ENCODE measurements around the gene STPG1. TPM values are rescaled to one million over a fixed set of nuclear protein-coding genes. Genes with fewer than 3 reads are reported as not detected.

The STPG1 gene
- total RNA-seq, 2 experiments from 2014 or later: 1.8 to 2.4 TPM

DNA sequence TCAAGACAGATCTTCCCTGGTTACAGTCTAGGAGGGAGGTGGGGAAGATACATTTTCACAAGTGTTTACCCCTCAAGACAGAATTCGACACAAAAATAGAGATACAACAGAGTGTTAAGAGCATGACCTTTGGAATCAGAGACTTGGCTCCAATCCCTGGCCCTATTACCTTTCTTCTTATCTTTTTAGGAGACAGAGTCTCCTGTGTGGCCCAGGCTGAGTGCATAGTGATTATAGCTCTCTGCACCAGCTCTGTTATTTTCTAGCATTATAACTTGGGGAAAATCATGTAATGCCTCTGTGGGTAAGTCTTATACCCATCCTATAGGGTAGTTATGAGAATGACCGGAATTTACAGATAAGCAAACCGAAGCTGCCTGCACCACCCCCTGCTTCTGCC, 11.9 kb upstream of the STPG1 start:
- intact Hi-C loops (cut with DNase I, micrococcal nuclease): no loop called here
- Histone ChIP-seq H3K4me3 (ENCODE audit: low read length) (no peak overlapping the region), H3K9me3 (ENCODE audit: control insufficient read depth in 1 of 2, insufficient read depth in 1 of 2, low read length in 2 of 2) (no peaks in the 10 kb centered on the region), H3K27me3 (ENCODE audit: control insufficient read depth in 1 of 2, insufficient read depth in 2 of 2, low read length in 2 of 2) (no peaks in the 10 kb centered on the region), H3K36me3 (ENCODE audit: insufficient read depth, low read length) (peaks cover 80% of the 10 kb centered on the region), H3K4me1 (ENCODE audit: insufficient read depth, low read length) (peaks cover 23% of the 10 kb centered on the region), H3K27ac (ENCODE audit: low read depth in 1 of 2, low read length in 2 of 2) (no peak overlapping the region)
- no peak overlapping the region for H3K4me3 Mint-ChIP-seq
- DNase-seq (no peak), ATAC-seq (ENCODE audit: poor library complexity) (no peak)
- H3K4me1 Mint-ChIP-seq (ENCODE audit: low read depth): peaks cover 82% of the 10 kb centered on the region
- ChIA-PET CTCF (interaction anchor here (1.5 to 3.1 kb wide), 2 partner anchors 10 to 162 kb away, joined by 3 to 18 read pairs; partner anchors contain the start of gene NIPAL3), POLR2A (interaction anchor here (1.5 kb wide), 1 partner anchor 10 kb away, joined by 8 read pairs; the partner anchor contains the start of gene NIPAL3)
- H3K36me3 Mint-ChIP-seq (ENCODE audit: low read depth): peaks cover 90% of the 10 kb centered on the region
- H3K27ac Mint-ChIP-seq: peak overlapping the region; percentile 51
- H3K9me3 Mint-ChIP-seq: no peaks in the 10 kb centered on the region
- no peaks in the 10 kb centered on the region for H3K27me3 Mint-ChIP-seq
- TF ChIP-seq CTCF (IDR thresholded peaks at IDR 0.05): no peak

- TF ChIP-seq CTCF (IDR thresholded peaks at IDR 0.05): no peak
- Mint-ChIP-seq H3K27me3 (no peaks in the 10 kb centered on the region), H3K4me1 (ENCODE audit: low read depth) (peaks cover 83% of the 10 kb centered on the region), H3K4me3 (no peak overlapping the region), H3K9me3 (no peaks in the 10 kb centered on the region), H3K27ac (peak overlapping the region; percentile 51), H3K36me3 (ENCODE audit: low read depth) (peaks cover 92% of the 10 kb centered on the region)
- H3K4me1 ChIP-seq (ENCODE audit: insufficient read depth, low read length): peaks cover 26% of the 10 kb centered on the region
- intact Hi-C loops (cut with DNase I, micrococcal nuclease): no loop called here
- H3K9me3 ChIP-seq (ENCODE audit: control insufficient read depth in 1 of 2, insufficient read depth in 1 of 2, low read length in 2 of 2): no peaks in the 10 kb centered on the region
- DNase-seq (no peak), ATAC-seq (ENCODE audit: poor library complexity) (no peak)
- H3K36me3 ChIP-seq (ENCODE audit: insufficient read depth, low read length): peaks cover 84% of the 10 kb centered on the region
- POLR2A ChIA-PET: interaction anchor here (1.3 to 1.6 kb wide), 3 partner anchors 10 to 82 kb away, joined by 4 to 8 read pairs (median 4); partner anchors contain the start of gene NIPAL3
- no peaks in the 10 kb centered on the region for H3K27me3 ChIP-seq (ENCODE audit: control insufficient read depth in 1 of 2, insufficient read depth in 2 of 2, low read length in 2 of 2)
- H3K4me3 ChIP-seq (ENCODE audit: low read length): no peak overlapping the region
- CTCF ChIA-PET: interaction anchor here (0.6 to 3.1 kb wide), 5 partner anchors 10 to 308 kb away, joined by 3 to 18 read pairs (median 3); partner anchors contain the start of gene NIPAL3
- no peak overlapping the region for H3K27ac ChIP-seq (ENCODE audit: low read depth in 1 of 2, low read length in 2 of 2)
These were observed 11.4 kb upstream of the STPG1 start for GRCh38 chr1:24424990-24425389.

DNA sequence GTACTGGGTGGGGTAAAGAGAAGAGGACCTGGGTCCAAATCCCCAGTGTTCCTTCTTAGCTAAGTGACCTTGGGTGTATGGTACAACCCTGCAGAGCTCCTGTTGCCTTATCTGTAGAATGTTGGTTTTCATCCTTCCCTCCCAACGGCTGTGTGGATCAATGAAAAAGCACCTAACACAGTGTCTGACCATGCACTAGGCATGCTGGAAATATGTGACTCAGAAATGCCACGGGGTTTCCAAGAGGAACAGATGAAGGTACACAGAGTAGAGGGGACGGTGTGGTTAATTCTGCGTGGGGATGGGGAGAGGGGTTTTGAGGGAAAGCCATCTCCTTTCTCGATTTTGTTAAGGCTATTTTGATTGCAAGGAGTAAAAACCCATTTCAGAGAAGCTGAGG, 10.6 kb upstream of the STPG1 start:
- CTCF ChIA-PET: interaction anchor here (0.9 to 3.1 kb wide), 4 partner anchors 9 to 163 kb away, joined by 3 to 18 read pairs (median 4); partner anchors contain the start of gene NIPAL3
- Mint-ChIP-seq H3K27ac (peak overlapping the region; percentile 43), H3K9me3 (no peaks in the 10 kb centered on the region), H3K27me3 (no peaks in the 10 kb centered on the region), H3K4me1 (ENCODE audit: low read depth) (peaks cover 80% of the 10 kb centered on the region), H3K36me3 (ENCODE audit: low read depth) (peaks cover 96% of the 10 kb centered on the region), H3K4me3 (no peak overlapping the region)
- Histone ChIP-seq H3K4me3 (ENCODE audit: low read length) (no peak overlapping the region), H3K27me3 (ENCODE audit: control insufficient read depth in 1 of 2, insufficient read depth in 2 of 2, low read length in 2 of 2) (no peaks in the 10 kb centered on the region), H3K9me3 (ENCODE audit: control insufficient read depth in 1 of 2, insufficient read depth in 1 of 2, low read length in 2 of 2) (no peaks in the 10 kb centered on the region), H3K27ac (ENCODE audit: low read depth in 1 of 2, low read length in 2 of 2) (no peak overlapping the region), H3K36me3 (ENCODE audit: insufficient read depth, low read length) (peaks cover 92% of the 10 kb centered on the region), H3K4me1 (ENCODE audit: insufficient read depth, low read length) (peaks cover 32% of the 10 kb centered on the region)
- DNase-seq (no peak), ATAC-seq (ENCODE audit: poor library complexity) (no peak)
- intact Hi-C loops (cut with DNase I, micrococcal nuclease): no loop called here
- POLR2A ChIA-PET: interaction anchor here (0.8 to 1.6 kb wide), 4 partner anchors 9 to 83 kb away, joined by 3 to 8 read pairs (median 4); partner anchors contain the start of gene NIPAL3
- TF ChIP-seq CTCF (IDR thresholded peaks at IDR 0.05): no peak
